Central memory CD8-positive, alpha-beta T cell (primary cell): ENCODE results near the gene MAML3.

Experiments
- ATAC-seq: fragments of 150-1000 bp; cut with Tn5 transposase; replicated peaks from 2 replicates; pipeline ENCODE4 v1.10.0; 2022; ENCODE audit warnings: mild to moderate bottlenecking, moderate FRiP score, moderate number of reproducible peaks; ENCODE audit not compliant: poor library complexity, severe bottlenecking; ENCODE audit errors: extremely low read depth
- DNase-seq, 2 donors: peaks; one replicate each; pipeline ENCODE4 v3.0.0; 2021; ENCODE audit warnings: low spot score in 2 of 2
- H3K27ac Mint-ChIP-seq: one replicate; pipeline ENCODE4 v1.8.0; 2022; ENCODE audit warnings: low read depth, mild to moderate bottlenecking, moderate library complexity, mixed read lengths
- H3K27me3 Mint-ChIP-seq: one replicate; pipeline ENCODE4 v1.8.0; 2022; ENCODE audit warnings: mixed read lengths
- H3K36me3 Mint-ChIP-seq: one replicate; pipeline ENCODE4 v1.8.0; 2022; ENCODE audit warnings: mild to moderate bottlenecking, moderate library complexity, mixed read lengths; ENCODE audit not compliant: insufficient read depth
- H3K4me1 Mint-ChIP-seq: one replicate; pipeline ENCODE4 v1.8.0; 2022; ENCODE audit warnings: mixed read lengths
- H3K4me3 Mint-ChIP-seq: one replicate; pipeline ENCODE4 v1.8.0; 2022; ENCODE audit warnings: mild to moderate bottlenecking, moderate library complexity, mixed read lengths
- H3K9me3 Mint-ChIP-seq: one replicate; pipeline ENCODE4 v1.8.0; 2022; ENCODE audit warnings: mixed read lengths

Gene MAML3

DNA sequence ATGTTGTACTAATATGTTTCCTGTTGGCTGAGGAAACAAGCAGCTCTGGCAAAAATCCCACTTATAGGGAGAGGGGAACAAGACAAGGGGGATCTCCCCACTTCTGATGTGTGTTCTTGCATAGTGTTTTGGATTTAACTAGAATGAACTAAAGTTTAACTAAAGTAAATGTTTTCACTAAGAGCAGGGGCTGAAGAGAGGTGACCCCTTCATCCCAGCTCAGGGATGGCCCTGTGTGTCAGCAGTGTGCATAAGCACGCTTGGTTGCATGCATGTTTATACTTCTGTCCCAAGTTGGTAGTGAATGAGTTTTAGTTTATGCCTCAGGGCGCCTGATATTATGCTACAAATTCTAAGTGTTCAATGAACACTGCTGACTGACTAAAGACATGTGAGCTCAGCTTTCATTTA, 319.0 kb downstream of the MAML3 start:
- Mint-ChIP-seq H3K4me1 (no peaks in the 10 kb centered on the region), H3K27ac (no peak overlapping the region), H3K36me3 (no peaks in the 10 kb centered on the region), H3K27me3 (peaks cover 27% of the 10 kb centered on the region), H3K4me3 (no peak overlapping the region), H3K9me3 (no peaks in the 10 kb centered on the region)
- ATAC-seq (no peak), DNase-seq (no peak)

DNA sequence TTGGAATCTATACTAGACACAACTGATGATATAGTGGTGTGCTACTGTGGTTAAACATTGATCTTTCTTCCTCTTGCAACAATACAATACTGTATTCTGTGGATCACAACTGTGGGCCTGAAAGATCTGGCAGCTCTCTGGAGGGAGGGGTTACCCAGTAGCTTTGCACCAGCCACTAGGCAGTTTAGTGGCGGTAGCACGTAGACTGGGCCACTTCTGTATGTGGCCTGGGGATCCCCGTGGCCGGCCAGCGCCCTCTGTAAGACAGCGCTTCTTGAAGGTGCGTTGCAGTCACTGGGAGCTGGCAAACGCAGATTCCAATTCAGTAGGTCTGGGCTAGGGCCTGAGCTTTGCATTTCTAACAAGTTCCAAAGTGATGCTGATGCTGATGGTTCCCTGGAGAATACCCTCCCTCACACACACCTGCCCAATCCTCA, 319.7 kb downstream of the MAML3 start:
- no peaks in the 10 kb centered on the region for H3K36me3 Mint-ChIP-seq
- no peaks in the 10 kb centered on the region for H3K4me1 Mint-ChIP-seq
- H3K27me3 Mint-ChIP-seq = peaks cover 27% of the 10 kb centered on the region
- H3K9me3 Mint-ChIP-seq = no peaks in the 10 kb centered on the region
- no peak overlapping the region for H3K4me3 Mint-ChIP-seq
- ATAC-seq (no peak), DNase-seq (no peak)
- no peak overlapping the region for H3K27ac Mint-ChIP-seq

- no peak overlapping the region for H3K27ac Mint-ChIP-seq
- H3K4me3 Mint-ChIP-seq = no peak overlapping the region
- no peaks in the 10 kb centered on the region for H3K4me1 Mint-ChIP-seq
- H3K27me3 Mint-ChIP-seq = peaks cover 27% of the 10 kb centered on the region
- H3K36me3 Mint-ChIP-seq = no peaks in the 10 kb centered on the region
- no peak for ATAC-seq
- no peak for DNase-seq
- no peaks in the 10 kb centered on the region for H3K9me3 Mint-ChIP-seq
Observed at GRCh38 chr4:139833151-139833910, 320.7 kb downstream of the MAML3 start.

- Mint-ChIP-seq H3K27ac (no peak overlapping the region), H3K4me3 (no peak overlapping the region), H3K4me1 (no peaks in the 10 kb centered on the region), H3K9me3 (no peaks in the 10 kb centered on the region), H3K27me3 (peaks cover 37% of the 10 kb centered on the region), H3K36me3 (peaks cover 3% of the 10 kb centered on the region)
- ATAC-seq (no peak), DNase-seq (no peak)
Observed at GRCh38 chr4:139828966-139829664, 324.9 kb downstream of the MAML3 start.

GRCh38 chr4:139826426-139826825, 327.6 kb downstream of the MAML3 start:
- Mint-ChIP-seq H3K9me3 (no peaks in the 10 kb centered on the region), H3K36me3 (peaks cover 3% of the 10 kb centered on the region)

DNA sequence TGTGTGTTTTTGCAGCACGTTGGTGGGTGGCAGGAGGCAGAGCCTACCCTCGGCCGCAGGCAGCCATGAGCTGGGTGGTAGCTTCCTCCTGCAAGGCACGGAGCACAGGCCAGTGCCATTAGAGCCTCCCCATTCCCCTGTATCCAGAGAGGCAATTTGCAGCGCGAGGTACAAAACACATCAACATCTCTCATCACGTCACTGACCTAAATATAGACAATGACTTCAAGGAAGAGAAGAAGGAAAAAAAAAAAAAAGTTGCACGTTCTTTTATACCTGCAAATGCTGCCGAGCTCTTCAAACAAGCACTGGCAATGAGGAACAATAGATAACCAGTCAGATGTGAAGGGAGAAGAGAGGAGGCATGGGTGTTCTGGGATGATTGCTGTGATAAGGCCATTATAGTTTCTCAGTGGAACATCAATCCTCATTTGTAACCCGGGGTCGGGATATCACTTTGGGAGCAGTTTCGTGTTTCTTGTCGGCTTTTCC, 328.4 kb downstream of the MAML3 start:
- ATAC-seq (no peak), DNase-seq (no peak)
- Mint-ChIP-seq H3K4me1 (no peaks in the 10 kb centered on the region), H3K27me3 (peaks cover 26% of the 10 kb centered on the region), H3K9me3 (no peaks in the 10 kb centered on the region), H3K4me3 (no peak overlapping the region), H3K36me3 (peaks cover 3% of the 10 kb centered on the region), H3K27ac (no peak overlapping the region)

More at GRCh38 chr4:139826426-139826825, 327.6 kb downstream of the MAML3 start:
- ATAC-seq (no peak), DNase-seq (no peak)
- Mint-ChIP-seq H3K27ac (no peak overlapping the region), H3K4me3 (no peak overlapping the region), H3K4me1 (no peaks in the 10 kb centered on the region), H3K27me3 (peaks cover 26% of the 10 kb centered on the region)

DNA sequence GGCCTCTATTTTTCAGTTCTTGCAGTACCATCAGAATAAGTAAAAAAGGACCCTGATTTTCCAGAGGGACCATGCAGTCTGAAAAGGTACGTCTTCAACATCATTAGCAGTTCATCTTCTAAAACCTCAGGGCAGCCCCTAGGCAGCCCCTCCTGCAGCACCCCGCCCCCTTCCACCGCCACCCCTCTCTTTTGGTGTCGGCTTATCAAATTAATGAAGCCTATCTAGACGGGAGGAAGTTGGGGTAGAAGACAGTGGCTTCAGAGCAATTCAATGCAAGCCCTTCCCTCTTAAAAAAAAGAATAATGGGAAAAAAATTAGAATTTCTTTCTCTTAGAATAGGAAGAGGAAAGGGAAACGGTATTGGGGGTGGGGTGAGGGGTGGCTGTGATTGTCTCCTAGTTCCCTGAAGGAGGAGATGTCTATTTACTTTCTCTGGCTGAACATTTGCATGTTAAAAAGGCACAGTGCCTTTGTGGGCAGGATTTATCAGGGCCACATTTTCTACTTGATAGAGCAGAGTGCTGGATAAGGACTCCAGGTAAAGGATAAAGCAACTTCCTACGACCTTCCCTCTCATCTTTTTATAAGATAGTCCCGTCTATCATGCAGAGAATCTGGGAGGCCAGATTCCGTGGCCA, 329.0 kb downstream of the MAML3 start:
- DNase-seq = no peak
- ATAC-seq = no peak
- Mint-ChIP-seq H3K9me3 (no peaks in the 10 kb centered on the region), H3K27me3 (peaks cover 26% of the 10 kb centered on the region), H3K27ac (no peak overlapping the region), H3K36me3 (peaks cover 3% of the 10 kb centered on the region), H3K4me3 (no peak overlapping the region), H3K4me1 (no peaks in the 10 kb centered on the region)

DNA sequence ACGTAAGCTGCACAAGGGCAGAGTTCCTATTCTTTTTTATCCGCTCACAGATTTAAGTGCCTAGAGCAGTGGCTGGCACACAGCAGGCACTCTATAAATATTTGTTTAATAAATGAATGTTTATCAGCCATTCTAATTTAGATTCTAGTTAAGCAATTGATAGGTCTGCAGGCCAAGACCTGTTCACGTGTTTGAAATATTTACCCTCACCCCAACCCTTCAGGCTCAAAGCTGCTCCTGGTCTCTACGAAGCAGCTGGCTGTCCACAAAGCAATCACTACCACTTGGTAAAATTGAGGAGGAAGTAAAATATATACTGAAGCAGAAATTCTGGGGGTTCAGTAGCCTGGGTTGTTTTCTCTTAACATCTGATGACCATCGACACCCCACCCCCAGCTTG, 330.2 kb downstream of the MAML3 start:
- Mint-ChIP-seq H3K36me3 (peaks cover 3% of the 10 kb centered on the region), H3K27me3 (peaks cover 26% of the 10 kb centered on the region), H3K27ac (no peak overlapping the region), H3K9me3 (no peaks in the 10 kb centered on the region), H3K4me3 (no peak overlapping the region), H3K4me1 (no peaks in the 10 kb centered on the region)
- ATAC-seq (no peak), DNase-seq (no peak)

DNA sequence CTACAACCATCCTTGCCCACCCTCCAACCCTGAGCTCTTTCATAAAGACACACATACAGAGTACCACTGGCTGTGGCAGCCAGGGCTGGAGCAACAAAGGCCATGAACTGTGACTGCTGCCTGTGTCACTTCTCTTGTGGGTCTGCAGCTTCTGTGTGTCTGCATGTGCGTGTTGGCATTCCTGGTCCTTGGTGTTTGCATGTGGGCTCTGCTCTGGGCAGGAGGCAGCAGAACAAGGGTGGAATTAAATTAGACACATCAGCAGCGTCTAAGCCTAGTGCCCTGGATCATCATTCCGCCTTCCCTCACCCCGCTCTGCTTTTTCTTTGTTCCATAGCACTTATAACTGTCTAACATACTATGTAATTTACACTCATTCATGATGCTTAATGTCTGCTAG, 330.6 kb downstream of the MAML3 start:
- ATAC-seq (no peak), DNase-seq (no peak)
- Mint-ChIP-seq H3K36me3 (peaks cover 3% of the 10 kb centered on the region), H3K4me1 (no peaks in the 10 kb centered on the region), H3K27me3 (peaks cover 26% of the 10 kb centered on the region), H3K4me3 (no peak overlapping the region), H3K9me3 (no peaks in the 10 kb centered on the region), H3K27ac (no peak overlapping the region)

- ATAC-seq (no peak), DNase-seq (no peak)
- Mint-ChIP-seq H3K36me3 (peaks cover 3% of the 10 kb centered on the region), H3K27ac (no peak overlapping the region), H3K9me3 (no peaks in the 10 kb centered on the region), H3K4me3 (no peak overlapping the region), H3K27me3 (peaks cover 26% of the 10 kb centered on the region), H3K4me1 (no peaks in the 10 kb centered on the region)
Observed at GRCh38 chr4:139822391-139822790, 331.6 kb downstream of the MAML3 start.

DNA sequence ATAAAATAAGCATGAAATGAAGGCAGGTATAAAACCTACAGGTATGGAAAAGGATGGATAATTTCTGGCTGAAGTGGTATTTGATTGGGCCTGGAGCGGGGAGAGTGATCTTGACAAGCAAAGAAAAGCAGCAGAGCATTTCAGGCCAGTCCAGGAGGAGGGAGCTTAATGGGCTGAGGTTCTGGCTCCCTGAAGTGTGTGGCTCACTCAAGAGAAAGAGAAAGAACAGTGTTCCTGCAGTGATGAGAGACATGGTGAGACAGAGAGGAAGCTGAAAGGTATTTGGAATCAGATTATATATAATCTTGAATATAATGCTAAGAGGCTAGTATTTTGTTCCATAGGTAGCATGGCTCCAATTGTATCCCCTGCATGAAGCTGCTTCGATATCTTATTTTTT, 334.9 kb downstream of the MAML3 start:
- Mint-ChIP-seq H3K4me1 (no peaks in the 10 kb centered on the region), H3K36me3 (no peaks in the 10 kb centered on the region), H3K4me3 (no peak overlapping the region), H3K27ac (no peak overlapping the region), H3K9me3 (no peaks in the 10 kb centered on the region), H3K27me3 (peaks cover 5% of the 10 kb centered on the region)
- ATAC-seq (no peak), DNase-seq (no peak)

DNA sequence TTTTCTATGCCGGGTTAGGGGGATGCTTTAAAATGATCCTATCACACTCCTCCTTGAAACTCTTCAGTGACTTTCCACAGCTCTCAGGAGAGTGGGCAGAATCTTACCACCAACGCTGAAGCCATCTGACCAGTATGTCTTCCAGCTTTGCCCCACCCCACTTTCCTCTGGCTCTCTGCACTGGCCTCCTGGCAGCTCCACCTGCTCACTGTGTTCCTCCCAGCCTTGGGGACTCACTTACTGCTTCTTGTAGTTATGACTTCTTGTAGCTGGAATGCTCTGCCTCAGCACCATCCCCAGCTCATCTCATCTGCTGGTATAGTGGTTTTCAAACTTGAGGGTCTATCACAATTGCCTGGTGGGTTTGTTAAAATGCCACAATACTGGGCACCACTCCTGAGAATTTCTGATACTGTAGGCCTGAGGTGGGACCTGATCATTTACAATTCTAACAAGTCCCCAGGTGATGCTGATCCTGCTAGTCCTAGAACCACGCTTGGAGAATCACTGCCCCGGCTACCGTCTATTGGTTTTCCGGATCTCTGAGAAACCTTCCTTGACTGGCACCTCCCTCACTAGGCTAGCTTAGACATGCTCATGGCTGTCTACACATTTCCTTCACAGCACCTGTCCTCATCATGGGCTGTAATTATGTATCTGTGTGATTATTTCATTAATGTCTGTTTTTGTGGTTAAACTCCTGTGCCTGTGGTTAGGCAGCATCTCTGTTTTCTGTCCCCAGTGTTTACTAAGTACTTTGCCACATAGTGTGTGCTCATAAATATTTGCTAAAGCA, 336.1 kb downstream of the MAML3 start:
- no peak for DNase-seq
- Mint-ChIP-seq H3K9me3 (no peaks in the 10 kb centered on the region), H3K27me3 (peaks cover 5% of the 10 kb centered on the region), H3K4me1 (no peaks in the 10 kb centered on the region), H3K27ac (no peak overlapping the region), H3K4me3 (no peak overlapping the region), H3K36me3 (no peaks in the 10 kb centered on the region)
- ATAC-seq = no peak
